ENCODE measurements around the gene NWD2. TPM values are rescaled to one million over a fixed set of nuclear protein-coding genes. Genes with fewer than 3 reads are reported as not detected.

NWD2 gene
- total RNA-seq, 1 donor from 2014 or later = not detected

GRCh38 chr4:37279894-37280592, 35.5 kb downstream of the NWD2 start:
- intact Hi-C loops (cut with micrococcal nuclease) = no loop called here

- intact Hi-C loops (cut with micrococcal nuclease) = no loop called here
Measured at GRCh38 chr4:37299468-37299867, 54.9 kb downstream of the NWD2 start.

GRCh38 chr4:37304612-37305011, 60.1 kb downstream of the NWD2 start:
- intact Hi-C loops (cut with micrococcal nuclease) = no loop called here

GRCh38 chr4:37305984-37306383, 61.4 kb downstream of the NWD2 start:
- intact Hi-C loops (cut with micrococcal nuclease) = no loop called here

- intact Hi-C loops (cut with micrococcal nuclease) = no loop called here
Measured at GRCh38 chr4:37317104-37317643, 72.6 kb downstream of the NWD2 start.

- intact Hi-C loops (cut with micrococcal nuclease) = no loop called here
Measured at GRCh38 chr4:37320513-37321235, 76.1 kb downstream of the NWD2 start.

- intact Hi-C loops (cut with micrococcal nuclease) = no loop called here
Measured at GRCh38 chr4:37322122-37322521, 77.6 kb downstream of the NWD2 start.

- intact Hi-C loops (cut with micrococcal nuclease) = no loop called here
Measured at GRCh38 chr4:37324546-37324945, 80.0 kb downstream of the NWD2 start.

- intact Hi-C loops (cut with micrococcal nuclease) = no loop called here
Measured at GRCh38 chr4:37326852-37327251, 82.3 kb downstream of the NWD2 start.

GRCh38 chr4:37338972-37339371, 94.4 kb downstream of the NWD2 start:
- intact Hi-C loops (cut with micrococcal nuclease) = no loop called here

- intact Hi-C loops (cut with micrococcal nuclease) = no loop called here
Measured at GRCh38 chr4:37358748-37359147, 114.2 kb downstream of the NWD2 start.

- intact Hi-C loops (cut with micrococcal nuclease) = no loop called here
Measured at GRCh38 chr4:37359261-37359660, 114.7 kb downstream of the NWD2 start.

GRCh38 chr4:37365888-37366287, 121.3 kb downstream of the NWD2 start:
- intact Hi-C loops (cut with micrococcal nuclease) = no loop called here

GRCh38 chr4:37367901-37368300, 123.4 kb downstream of the NWD2 start:
- intact Hi-C loops (cut with micrococcal nuclease) = no loop called here

- intact Hi-C loops (cut with micrococcal nuclease) = no loop called here
Measured at GRCh38 chr4:37370052-37370451, 125.5 kb downstream of the NWD2 start.

- intact Hi-C loops (cut with micrococcal nuclease) = no loop called here
Measured at GRCh38 chr4:37381040-37381668, 136.6 kb downstream of the NWD2 start.

- intact Hi-C loops (cut with micrococcal nuclease) = no loop called here
Measured at GRCh38 chr4:37383579-37384229, 139.2 kb downstream of the NWD2 start.

- intact Hi-C loops (cut with micrococcal nuclease) = no loop called here
Measured at GRCh38 chr4:37385424-37385823, 140.9 kb downstream of the NWD2 start.

- intact Hi-C loops (cut with micrococcal nuclease) = no loop called here
Measured at GRCh38 chr4:37388681-37389365, 144.3 kb downstream of the NWD2 start.

GRCh38 chr4:37389366-37389765, 144.8 kb downstream of the NWD2 start:
- intact Hi-C loops (cut with micrococcal nuclease) = no loop called here

GRCh38 chr4:37389967-37390580, 145.5 kb downstream of the NWD2 start:
- intact Hi-C loops (cut with micrococcal nuclease) = loop anchor here (2.0 kb wide), 1 partner anchor 975 kb away; no protein-coding TSS in a partner anchor

Data from T-helper 2 cell treated with Interferon-gamma antibody and Interleukin-4, amounts not matched to agents 100 ng/mL and 5 ng/mL, for 36 hours (primary cell).